HepG2 (cell line): ENCODE results near the gene SLC9A1. TPM values are rescaled to one million over a fixed set of nuclear protein-coding genes. Genes with fewer than 3 reads are reported as not detected.

Source experiments
- ATAC-seq: fragments of 200-7000 bp; cut with Tn5 transposase; 3 replicates; pipeline ENCODE4 v1.9.1; 2020; ENCODE audit warnings: mild to moderate bottlenecking, moderate library complexity
- BruUV-seq: library from RNA; stranded (reverse); fragments of 400-500 nt; replicated peaks from 2 replicates; lab custom pipeline; 2021; lab: Mats Ljungman, UMichigan
- CTCF ChIA-PET: fragments of 300-600 bp; formaldehyde crosslinking; extraction: SDS; loops from one replicate; lab custom pipeline; 2021; ENCODE audit warnings: low total read pairs, inconsistent platforms, low intra/inter-chr PET ratio; lab: Yijun Ruan, JAX
- POLR2A ChIA-PET: fragments of 350-600 bp; sonication (Branson Sonifier 250); formaldehyde crosslinking; loops from one replicate; lab custom pipeline; 2020; ENCODE audit warnings: antibody characterized with exemption, inconsistent platforms; lab: Yijun Ruan, JAX
- DNase-seq: peaks from one replicate; pipeline ENCODE4 v3.0.0-alpha.2; 2015; ENCODE audit warnings: low spot score
- FAIRE-seq: peaks from 3 replicates; lab custom pipeline; 2011; peaks lifted over from hg19 to GRCh38; lab: Jason Lieb, UNC
- H2AFZ ChIP-seq: one replicate; pipeline ENCODE4 v1.6.1; 2011; ENCODE audit warnings: low read length, inconsistent platforms
- H3K27ac ChIP-seq: fragments of 300-600 bp; 3 replicates; pipeline ENCODE4 v1.8.0; 2011; ENCODE audit warnings: mixed run types, mild to moderate bottlenecking, mixed read lengths, low read length, inconsistent platforms; ENCODE audit not compliant: insufficient read depth; ENCODE audit errors: extremely low read length
- H3K27me3 ChIP-seq, 2 experiments: fragments of 200-600 bp in 1 of 2; 2 replicates in 1 of 2; 3 replicates in 1 of 2; pipeline versions ENCODE4 v1.6.0 to v1.8.0; 2011; ENCODE audit warnings: low read length in 2 of 2, mild to moderate bottlenecking in 2 of 2, moderate library complexity in 2 of 2, inconsistent platforms in 1 of 2; ENCODE audit not compliant: insufficient read depth in 2 of 2, control insufficient read depth in 1 of 2
- H3K36me3 ChIP-seq, 2 experiments: fragments of 200-600 bp in 1 of 2; replicated peaks in 1 of 2; 2 replicates in 1 of 2; 3 replicates in 1 of 2; pipeline versions ENCODE4 v1.5.1 to v1.8.0; 2011; ENCODE audit warnings: low read length in 2 of 2, inconsistent platforms in 1 of 2; ENCODE audit not compliant: insufficient read depth in 2 of 2, control insufficient read depth in 1 of 2
- H3K4me1 ChIP-seq: 2 replicates; pipeline ENCODE4 v1.5.1; 2012; ENCODE audit warnings: low read length, inconsistent platforms; ENCODE audit not compliant: insufficient read depth
- H3K4me2 ChIP-seq: 2 replicates; pipeline ENCODE4 v1.6.0; 2011; ENCODE audit warnings: low read depth, low read length, inconsistent platforms
- H3K4me3 ChIP-seq, 3 experiments: fragments of 200-600 bp in 1 of 3; sonication (generic), shearing (Covaris generic) in 1 of 3; replicated peaks in 1 of 3; 2 replicates each; pipeline ENCODE4 v1.5.1; 2011 to 2016; ENCODE audit warnings: low read length in 3 of 3, inconsistent platforms in 2 of 3, low read depth in 2 of 3, mild to moderate bottlenecking in 2 of 3, control low read depth in 1 of 3, mixed read lengths in 1 of 3; ENCODE audit not compliant: insufficient read depth in 1 of 3
- H3K79me2 ChIP-seq: one replicate; pipeline ENCODE4 v1.6.1; 2011; ENCODE audit warnings: low read length, inconsistent platforms; ENCODE audit not compliant: insufficient read depth
- H3K9ac ChIP-seq: 2 replicates; pipeline ENCODE4 v1.6.0; 2011; ENCODE audit warnings: mild to moderate bottlenecking, low read depth, low read length, inconsistent platforms; ENCODE audit not compliant: insufficient read depth
- H3K9me3 ChIP-seq: 2 replicates; pipeline ENCODE4 v1.5.1; 2012; ENCODE audit warnings: mild to moderate bottlenecking, low read length
- H4K20me1 ChIP-seq: 2 replicates; pipeline ENCODE4 v1.6.0; 2011; ENCODE audit warnings: inconsistent platforms, mild to moderate bottlenecking, low read length, moderate library complexity; ENCODE audit not compliant: insufficient read depth
- AKAP8 ChIP-seq: sonication (generic); formaldehyde crosslinking; IDR thresholded peaks from 2 replicates; pipeline ENCODE4 v1.5.1; 2020; ENCODE audit warnings: mild to moderate bottlenecking, missing genetic modification reagents
- DNMT1 ChIP-seq: sonication (generic); formaldehyde crosslinking; IDR thresholded peaks from 2 replicates; pipeline ENCODE4 v1.5.1; 2020; ENCODE audit warnings: mild to moderate bottlenecking, missing genetic modification reagents
- EED ChIP-seq: sonication (generic); formaldehyde crosslinking; IDR thresholded peaks from 2 replicates; pipeline ENCODE4 v1.5.0; 2020; ENCODE audit warnings: mild to moderate bottlenecking, missing genetic modification reagents
- FOXC1 ChIP-seq: sonication (generic); formaldehyde crosslinking; IDR thresholded peaks from 2 replicates; pipeline ENCODE4 v1.8.0; 2022; ENCODE audit warnings: mild to moderate bottlenecking, missing genetic modification reagents, borderline replicate concordance
- IRF9 ChIP-seq: sonication (generic); formaldehyde crosslinking; IDR thresholded peaks from 2 replicates; pipeline ENCODE4 v1.8.0; 2022; ENCODE audit warnings: missing genetic modification reagents, mild to moderate bottlenecking, borderline replicate concordance
- MEF2D ChIP-seq: sonication (generic); formaldehyde crosslinking; IDR thresholded peaks from 2 replicates; pipeline ENCODE4 v1.5.1; 2020; ENCODE audit warnings: mild to moderate bottlenecking, missing genetic modification reagents
- PAF1 ChIP-seq: IDR thresholded peaks from 2 replicates; pipeline ENCODE4 v1.6.1; 2016; ENCODE audit warnings: missing genetic modification reagents, missing compliant biosample characterization
- POLR2A ChIP-seq, 2 experiments: IDR thresholded peaks; 2 replicates each; pipeline ENCODE4 v1.6.1; 2011; ENCODE audit warnings: low read depth in 2 of 2, low read length in 2 of 2, mild to moderate bottlenecking in 1 of 2, moderate library complexity in 1 of 2; ENCODE audit not compliant: insufficient read depth in 1 of 2
- PRMT3 ChIP-seq: sonication (generic); formaldehyde crosslinking; IDR thresholded peaks from 2 replicates; pipeline ENCODE4 v1.8.1; 2022; ENCODE audit warnings: low read depth, mild to moderate bottlenecking, moderate library complexity, missing genetic modification reagents, borderline replicate concordance
- RAD21 ChIP-seq: fragments of 450-650 bp; formaldehyde crosslinking; IDR thresholded peaks from 2 replicates; pipeline ENCODE4 v1.5.0; 2020; ENCODE audit warnings: mild to moderate bottlenecking
- XRCC5 ChIP-seq: fragments of 200-400 bp; formaldehyde crosslinking; optimal IDR thresholded peaks from 2 replicates; pipeline ENCODE3; 2017; ENCODE audit warnings: mild to moderate bottlenecking, low read length
- ZMYM4 ChIP-seq: sonication (generic); formaldehyde crosslinking; IDR thresholded peaks from 2 replicates; pipeline ENCODE4 v1.8.1; 2023; ENCODE audit warnings: mild to moderate bottlenecking, missing genetic modification reagents
- ZNF142 ChIP-seq: sonication (generic); formaldehyde crosslinking; IDR thresholded peaks from 2 replicates; pipeline ENCODE4 v1.4.0; 2020; ENCODE audit warnings: missing genetic modification reagents
- ZNF276 ChIP-seq: sonication (generic); formaldehyde crosslinking; IDR thresholded peaks from 2 replicates; pipeline ENCODE4 v1.4.0; 2020; ENCODE audit warnings: mild to moderate bottlenecking, low read depth, missing genetic modification reagents
- ZNF569 ChIP-seq: sonication (generic); formaldehyde crosslinking; IDR thresholded peaks from 2 replicates; pipeline ENCODE4 v1.5.0; 2020; ENCODE audit warnings: mild to moderate bottlenecking, missing genetic modification reagents, moderate library complexity, borderline replicate concordance
- WGBS: methylation state at CpG from one replicate; pipeline ENCODE4 v1.1.6; 2017; ENCODE audit warnings: low lambda C conversion rate; 5-methylcytosine and 5-hydroxymethylcytosine counted together
- in situ Hi-C: cut with HindIII; loops from 2 replicates; pipeline ENCODE4 v1.10.0; 2017; ENCODE audit warnings: low pct_unique_long_range_greater_than_20kb; ENCODE audit not compliant: extremely low pct_ligation_motif_present
- intact Hi-C: fragments of 100-400 bp; cut with micrococcal nuclease; formaldehyde crosslinking; loops from one replicate; pipeline ENCODE4 v1.10.0; 2022; ENCODE audit not compliant: unreplicated experiment
- polyA plus RNA-seq, 8 experiments: library from polyadenylated mRNA; depleted of rRNA in 3 of 8; stranded (reverse) in 7 of 8; unstranded in 1 of 8; fragments of >200 nt; fragmentation: Illumina TruSeq in 4 of 8; extraction: Trizol in 4 of 8; gene quantifications; 2 replicates each; pipeline versions ENCODE4 v1.2.1 to v1.2.3, GENCODE V29; 2011 to 2016; ENCODE audit warnings: low read depth in 4 of 8, missing spikeins in 1 of 8, mixed read lengths in 1 of 8; ENCODE audit not compliant: insufficient read depth in 1 of 8
- total RNA-seq, 5 experiments: library from RNA; depleted of rRNA; stranded (reverse); fragments of >200 nt; fragmentation: Illumina TruSeq; extraction: Trizol; gene quantifications; 2 replicates each; pipeline ENCODE4 v1.2.3, GENCODE V29; 2016; ENCODE audit warnings: low read depth in 1 of 5

Gene SLC9A1
- total and polyA plus RNA-seq, 2 of the 13 experiments (the other 11 are each of a cell fraction or from before 2014, with no cell fraction given): 1.4 to 2.9 TPM

- Histone ChIP-seq H3K27ac (no peak overlapping the region), H3K36me3 (0 out of 5 replicates have a peak, but pooled peaks cover 0 to 2% of the 10 kb centered on the region in 2 experiments), H4K20me1 (no peaks in the 10 kb centered on the region), H2AFZ (no peak overlapping the region), H3K9me3 (no peaks in the 10 kb centered on the region), H3K79me2 (no peaks in the 10 kb centered on the region), H3K4me3 (no peak overlapping the region), H3K9ac (no peak overlapping the region), H3K4me1 (peaks cover 25% of the 10 kb centered on the region), H3K27me3 (no peaks in the 10 kb centered on the region; a peak in 1 of 5 replicates), H3K4me2 (no peak overlapping the region)
- no TSS peak for BruUV-seq
- peak; percentile 76 for ATAC-seq
- ChIA-PET POLR2A (interaction anchor here (0.7 kb wide), 1 partner anchor 188 kb away, joined by 3 read pairs; no protein-coding TSS in a partner anchor), CTCF (interaction anchor here (1.4 to 2.1 kb wide), 3 partner anchors 59 to 182 kb away, joined by 4 to 25 read pairs (median 5); no protein-coding TSS in a partner anchor)
- FAIRE-seq: no peak
- in situ Hi-C loops: loop anchor here (5.0 kb wide), 1 partner anchor 179 kb away; no protein-coding TSS in a partner anchor
- DNase-seq: peak; percentile 39
- intact Hi-C loops: loop anchor here (1.0 to 5.0 kb wide), 3 partner anchors 94 to 181 kb away; no protein-coding TSS in a partner anchor
- WGBS: 88% methylated on average over 6 of the region's 15 CpGs
- TF ChIP-seq PRMT3 (CRISPR knock-in tag): no peak
- TF ChIP-seq EED (CRISPR knock-in tag): no peak
- TF ChIP-seq POLR2A (IDR thresholded peaks at IDR 0.05; ENCODE audit: insufficient read depth in 1 of 2, low read depth in 2 of 2, low read length in 2 of 2): no peak
- no peak for TF ChIP-seq IRF9 (CRISPR knock-in tag)
- no peak for TF ChIP-seq MEF2D (CRISPR knock-in tag)
- TF ChIP-seq ZMYM4 (CRISPR knock-in tag): peak; percentile 14; the same call in 1 of the 2 replicates
- peak; percentile 95 for TF ChIP-seq RAD21 (CRISPR knock-in tag)
- TF ChIP-seq ZNF569 (CRISPR knock-in tag): no peak
- no peak for TF ChIP-seq ZNF142 (CRISPR knock-in tag)
- TF ChIP-seq XRCC5: peak; percentile 38
- TF ChIP-seq ZNF276 (CRISPR knock-in tag): peak; percentile 65; the same call in 1 of the 2 replicates
- no peak for TF ChIP-seq AKAP8 (CRISPR knock-in tag)
- 0 out of 2 replicates have a peak, but pooled peaks have one; percentile 42 for TF ChIP-seq FOXC1 (CRISPR knock-in tag)
- TF ChIP-seq DNMT1: no peak
- no peak for TF ChIP-seq PAF1 (CRISPR knock-in tag)
These were observed 52.0 kb downstream of the SLC9A1 start for GRCh38 chr1:27102707-27103468.
